HEK293T (cell line): ENCODE results near the gene SOD3.

Source experiments
- CTCF ChIA-PET: fragments of 350-600 bp; formaldehyde crosslinking; extraction: SDS; loops from one replicate; lab custom pipeline; 2021; ENCODE audit warnings: antibody characterized with exemption, inconsistent platforms; lab: Yijun Ruan, JAX
- POLR2A ChIA-PET: fragments of 350-600 bp; formaldehyde crosslinking; extraction: SDS; loops from one replicate; lab custom pipeline; 2020; ENCODE audit warnings: antibody characterized with exemption, inconsistent platforms; lab: Yijun Ruan, JAX
- DNase-seq: peaks from one replicate; pipeline ENCODE4 v3.0.0; 2012; ENCODE audit warnings: mixed read lengths; ENCODE audit errors: extremely low spot score
- ARNT ChIP-seq: fragments of 450-650 bp; IDR thresholded peaks from 2 replicates; pipeline ENCODE4 v1.6.1; 2017; ENCODE audit warnings: mild to moderate bottlenecking
- BHLHE40 ChIP-seq: fragments of 450-650 bp; IDR thresholded peaks from 2 replicates; pipeline ENCODE4 v1.6.1; 2016; ENCODE audit warnings: mild to moderate bottlenecking, moderate library complexity, borderline replicate concordance
- CTBP1 ChIP-seq: fragments of 450-650 bp; IDR thresholded peaks from 2 replicates; pipeline ENCODE4 v1.6.1; 2016; ENCODE audit warnings: borderline replicate concordance
- ELF4 ChIP-seq: fragments of 450-650 bp; IDR thresholded peaks from 2 replicates; pipeline ENCODE4 v1.6.1; 2017; ENCODE audit warnings: antibody characterized with exemption
- FOXA1 ChIP-seq: fragments of 450-650 bp; IDR thresholded peaks from 2 replicates; pipeline ENCODE4 v1.6.1; 2016; ENCODE audit warnings: mild to moderate bottlenecking
- FOXK2 ChIP-seq: fragments of 450-650 bp; IDR thresholded peaks from 2 replicates; pipeline ENCODE4 v1.6.1; 2016; ENCODE audit warnings: mild to moderate bottlenecking
- FOXM1 ChIP-seq: fragments of 450-650 bp; IDR thresholded peaks from 2 replicates; pipeline ENCODE4 v1.6.1; 2017; ENCODE audit warnings: mild to moderate bottlenecking, borderline replicate concordance
- HDGF ChIP-seq: fragments of 450-650 bp; IDR thresholded peaks from 2 replicates; pipeline ENCODE4 v1.6.1; 2017; ENCODE audit warnings: antibody characterized with exemption, borderline replicate concordance
- L3MBTL2 ChIP-seq: fragments of 450-650 bp; conservative IDR thresholded peaks from 2 replicates; pipeline ENCODE4 v1.6.1; 2016; ENCODE audit warnings: mild to moderate bottlenecking
- LEF1 ChIP-seq: fragments of 450-650 bp; IDR thresholded peaks from 2 replicates; pipeline ENCODE4 v1.6.1; 2017; ENCODE audit warnings: mild to moderate bottlenecking, borderline replicate concordance
- NFRKB ChIP-seq: fragments of 450-650 bp; IDR thresholded peaks from 2 replicates; pipeline ENCODE4 v1.6.1; 2016; ENCODE audit warnings: mild to moderate bottlenecking, moderate library complexity
- SP1 ChIP-seq: fragments of 450-650 bp; IDR thresholded peaks from 2 replicates; pipeline ENCODE4 v1.6.1; 2017
- SUZ12 ChIP-seq: fragments of 450-650 bp; IDR thresholded peaks from 2 replicates; pipeline ENCODE4 v1.6.1; 2016; ENCODE audit warnings: mild to moderate bottlenecking
- TARDBP ChIP-seq: fragments of 450-650 bp; IDR thresholded peaks from 2 replicates; pipeline ENCODE4 v1.6.1; 2016
- ZNF384 ChIP-seq: fragments of 450-650 bp; IDR thresholded peaks from 2 replicates; pipeline ENCODE4 v1.6.1; 2016
- TF ChIP-seq, protein P1 (sequence below): fragments of 450-650 bp; IDR thresholded peaks from 2 replicates; pipeline ENCODE4 v1.6.1; 2016

The SOD3 gene

GRCh38 chr4:24810871-24811631, 15.7 kb downstream of the SOD3 start:
- no peak for TF ChIP-seq ELF4
- TF ChIP-seq, protein P1, sequence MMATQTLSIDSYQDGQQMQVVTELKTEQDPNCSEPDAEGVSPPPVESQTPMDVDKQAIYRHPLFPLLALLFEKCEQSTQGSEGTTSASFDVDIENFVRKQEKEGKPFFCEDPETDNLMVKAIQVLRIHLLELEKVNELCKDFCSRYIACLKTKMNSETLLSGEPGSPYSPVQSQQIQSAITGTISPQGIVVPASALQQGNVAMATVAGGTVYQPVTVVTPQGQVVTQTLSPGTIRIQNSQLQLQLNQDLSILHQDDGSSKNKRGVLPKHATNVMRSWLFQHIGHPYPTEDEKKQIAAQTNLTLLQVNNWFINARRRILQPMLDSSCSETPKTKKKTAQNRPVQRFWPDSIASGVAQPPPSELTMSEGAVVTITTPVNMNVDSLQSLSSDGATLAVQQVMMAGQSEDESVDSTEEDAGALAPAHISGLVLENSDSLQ: no peak
- no peak for TF ChIP-seq FOXK2
- TF ChIP-seq L3MBTL2: no peak
- no peak for TF ChIP-seq HDGF
- no peak for TF ChIP-seq NFRKB
- no peak for TF ChIP-seq TARDBP
- no peak for TF ChIP-seq BHLHE40
- TF ChIP-seq SUZ12: no peak
- TF ChIP-seq SP1: no peak
- TF ChIP-seq CTBP1: no peak
- TF ChIP-seq FOXM1: no peak
- no peak for TF ChIP-seq LEF1
- TF ChIP-seq ARNT: no peak
- POLR2A ChIA-PET: no interaction called here
- DNase-seq: no peak
- CTCF ChIA-PET: no interaction called here

- no peak for DNase-seq
- ChIA-PET CTCF (no interaction called here), POLR2A (no interaction called here)
- TF ChIP-seq BHLHE40: no peak
- TF ChIP-seq, protein P1: no peak
- no peak for TF ChIP-seq FOXA1
- no peak for TF ChIP-seq CTBP1
- TF ChIP-seq HDGF: no peak
- no peak for TF ChIP-seq FOXK2
- no peak for TF ChIP-seq L3MBTL2
- no peak for TF ChIP-seq FOXM1
Measured at GRCh38 chr4:24813732-24814131, 18.4 kb downstream of the SOD3 start.

GRCh38 chr4:24816797-24817196, 21.4 kb downstream of the SOD3 start:
- POLR2A ChIA-PET: no interaction called here
- CTCF ChIA-PET: no interaction called here
- no peak for DNase-seq
- no peak for TF ChIP-seq FOXK2
- TF ChIP-seq HDGF: no peak
- no peak for TF ChIP-seq TARDBP
- TF ChIP-seq L3MBTL2: no peak
- TF ChIP-seq, protein P1: no peak
- TF ChIP-seq NFRKB: no peak
- TF ChIP-seq SP1: no peak
- TF ChIP-seq FOXA1: no peak

- ChIA-PET POLR2A (no interaction called here), CTCF (no interaction called here)
- DNase-seq: no peak
- TF ChIP-seq LEF1: no peak
- TF ChIP-seq ELF4: no peak
- TF ChIP-seq, protein P1: no peak
- no peak for TF ChIP-seq HDGF
- TF ChIP-seq CTBP1: no peak
- TF ChIP-seq FOXA1: no peak
- no peak for TF ChIP-seq ARNT
- TF ChIP-seq FOXK2: no peak
- TF ChIP-seq L3MBTL2: no peak
- no peak for TF ChIP-seq FOXM1
- no peak for TF ChIP-seq ZNF384
- no peak for TF ChIP-seq BHLHE40
- TF ChIP-seq NFRKB: no peak
- TF ChIP-seq TARDBP: no peak
- no peak for TF ChIP-seq SP1
Measured at GRCh38 chr4:24820541-24820940, 25.2 kb downstream of the SOD3 start.

- no peak for TF ChIP-seq SP1
- TF ChIP-seq ARNT: no peak
- TF ChIP-seq, protein P1: no peak
- no peak for TF ChIP-seq CTBP1
- TF ChIP-seq NFRKB: no peak
- TF ChIP-seq HDGF: no peak
- TF ChIP-seq FOXA1: no peak
- TF ChIP-seq ELF4: no peak
- no peak for TF ChIP-seq FOXM1
- TF ChIP-seq BHLHE40: no peak
- no peak for TF ChIP-seq TARDBP
- CTCF ChIA-PET: no interaction called here
- DNase-seq: no peak
- POLR2A ChIA-PET: no interaction called here
Measured at GRCh38 chr4:24824720-24825119, 29.3 kb downstream of the SOD3 start.
